Loucy (cell line): ENCODE measurements around the gene CFAP410.

Experiments
- H2AFZ ChIP-seq: fragments of 200-600 bp; sonication (generic); 2 replicates; pipeline ENCODE4 v1.6.0; 2016; ENCODE audit warnings: antibody characterized with exemption, mild to moderate bottlenecking, low read length, moderate library complexity
- H3F3A ChIP-seq: fragments of 200-600 bp; 2 replicates; pipeline ENCODE4 v1.6.0; 2016; ENCODE audit warnings: antibody characterized with exemption, low read depth, mild to moderate bottlenecking
- H3K27me3 ChIP-seq: fragments of 200-600 bp; sonication (generic); 2 replicates; pipeline ENCODE4 v1.6.1; 2014; ENCODE audit warnings: low read length, mild to moderate bottlenecking; ENCODE audit not compliant: insufficient read depth, poor library complexity, severe bottlenecking
- H3K36me3 ChIP-seq: fragments of 200-600 bp; sonication (generic); 2 replicates; pipeline ENCODE4 v1.6.1; 2016; ENCODE audit warnings: low read length; ENCODE audit not compliant: insufficient read depth
- H3K4me1 ChIP-seq: fragments of 200-600 bp; sonication (generic); 2 replicates; pipeline ENCODE4 v1.5.1; 2014; ENCODE audit warnings: low read length, mild to moderate bottlenecking; ENCODE audit not compliant: insufficient read depth, poor library complexity, severe bottlenecking
- H3K4me2 ChIP-seq: fragments of 200-600 bp; sonication (generic); 2 replicates; pipeline ENCODE4 v1.6.0; 2014; ENCODE audit warnings: antibody characterized with exemption, low read length, low read depth, mild to moderate bottlenecking; ENCODE audit not compliant: poor library complexity, severe bottlenecking
- H3K4me3 ChIP-seq: fragments of 200-600 bp; sonication (generic); 2 replicates; pipeline ENCODE4 v1.5.1; 2014; ENCODE audit warnings: low read length, mild to moderate bottlenecking, mixed read lengths; ENCODE audit not compliant: poor library complexity, severe bottlenecking
- H3K79me2 ChIP-seq: fragments of 200-600 bp; sonication (generic); 2 replicates; pipeline ENCODE4 v1.6.1; 2014; ENCODE audit warnings: low read length; ENCODE audit not compliant: insufficient read depth
- H3K9ac ChIP-seq: fragments of 200-600 bp; sonication (generic); 2 replicates; pipeline ENCODE4 v1.6.0; 2014; ENCODE audit warnings: mild to moderate bottlenecking, low read depth, low read length, moderate library complexity; ENCODE audit not compliant: poor library complexity, severe bottlenecking
- H3K9me2 ChIP-seq: fragments of 200-600 bp; sonication (generic); replicated peaks from 2 replicates; pipeline ENCODE4 v1.6.1; 2016; ENCODE audit warnings: low read depth, low read length, mixed read lengths
- H3K9me3 ChIP-seq: fragments of 200-600 bp; sonication (generic); 2 replicates; pipeline ENCODE4 v1.6.1; 2014; ENCODE audit warnings: mild to moderate bottlenecking, antibody characterized with exemption, low read length, low read depth; ENCODE audit not compliant: insufficient read depth
- H4K20me1 ChIP-seq: fragments of 200-600 bp; sonication (generic); 2 replicates; pipeline ENCODE4 v1.6.0; 2014; ENCODE audit warnings: antibody characterized with exemption, low read length, mild to moderate bottlenecking; ENCODE audit not compliant: insufficient read depth, poor library complexity, severe bottlenecking
- CTCF ChIP-seq: fragments of 200-600 bp; sonication (generic); conservative IDR thresholded peaks from 2 replicates; pipeline ENCODE4 v1.5.1; 2014; ENCODE audit warnings: mild to moderate bottlenecking, antibody characterized with exemption, low read length
- EZH2phosphoT487 ChIP-seq: fragments of 200-600 bp; IDR thresholded peaks from 2 replicates; pipeline ENCODE4 v1.6.1; 2018; ENCODE audit warnings: antibody characterized with exemption, mild to moderate bottlenecking, moderate library complexity, borderline replicate concordance

Gene CFAP410

GRCh38 chr21:44281801-44282200 lies 57.4 kb downstream of the CFAP410 start:
- no peak overlapping the region for H3K4me2 ChIP-seq
- no peak overlapping the region for H3K4me3 ChIP-seq
- no peaks in the 10 kb centered on the region for H3K27me3 ChIP-seq
- no peaks in the 10 kb centered on the region for H3K36me3 ChIP-seq
- H2AFZ ChIP-seq = no peak overlapping the region
- H3K4me1 ChIP-seq = no peaks in the 10 kb centered on the region
- no peak overlapping the region for H3K9ac ChIP-seq
- H3K9me2 ChIP-seq = no peaks in the 10 kb centered on the region
- H4K20me1 ChIP-seq = no peaks in the 10 kb centered on the region
- TF ChIP-seq EZH2phosphoT487 (no peak), CTCF (no peak)
- no peaks in the 10 kb centered on the region for H3K9me3 ChIP-seq
- no peaks in the 10 kb centered on the region for H3K79me2 ChIP-seq
- no peaks in the 10 kb centered on the region for H3F3A ChIP-seq

- Histone ChIP-seq H3K79me2 (no peaks in the 10 kb centered on the region), H3F3A (no peaks in the 10 kb centered on the region), H4K20me1 (no peaks in the 10 kb centered on the region), H3K9me3 (no peaks in the 10 kb centered on the region), H3K4me1 (no peaks in the 10 kb centered on the region), H3K36me3 (no peaks in the 10 kb centered on the region), H3K4me3 (no peak overlapping the region), H3K9me2 (no peaks in the 10 kb centered on the region), H3K9ac (no peak overlapping the region), H2AFZ (no peak overlapping the region), H3K4me2 (no peak overlapping the region), H3K27me3 (no peaks in the 10 kb centered on the region)
- no peak for TF ChIP-seq CTCF
Measured at GRCh38 chr21:44279354-44280260, 59.6 kb downstream of the CFAP410 start.
